Astrocyte of the spinal cord (primary cell): ENCODE data around the gene ACSM6.

Experiments used
- DNase-seq: peaks from one replicate; pipeline ENCODE4 v3.0.0; 2011; ENCODE audit warnings: low read depth, low spot score
- H3K4me3 ChIP-seq: 2 replicates; pipeline ENCODE4 v1.5.1; 2011; ENCODE audit warnings: low read depth, mild to moderate bottlenecking, low read length, moderate library complexity
- in situ Hi-C: cut with HindIII; loops from 2 replicates; pipeline ENCODE4 v1.10.0; 2017; ENCODE audit warnings: low sequenced_read_pairs
- TF ChIP-seq, protein P1 (sequence below): IDR thresholded peaks from 2 replicates; pipeline ENCODE4 v1.5.1; 2012; ENCODE audit warnings: low read depth, mild to moderate bottlenecking, low read length, inconsistent platforms

ACSM6 gene

DNA sequence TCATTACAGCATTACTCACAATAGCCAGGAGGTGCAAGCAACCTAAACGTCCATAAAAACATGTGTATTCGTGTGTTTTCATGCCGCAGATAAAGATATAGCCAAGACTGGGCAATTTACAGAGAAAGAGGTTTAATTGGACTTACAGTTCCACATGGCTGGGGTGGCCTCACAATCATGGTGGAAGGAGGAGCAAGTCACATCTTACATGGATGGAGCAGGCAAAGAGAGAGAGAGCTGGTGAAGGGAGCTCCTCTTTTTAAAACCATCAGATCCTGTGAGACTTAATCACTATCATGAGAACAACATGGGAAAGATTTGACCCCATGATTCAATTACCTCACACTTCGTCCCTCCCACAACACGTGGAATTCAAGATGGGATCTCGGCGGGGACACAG lies 63.8 kb downstream of the ACSM6 start:
- DNase-seq = no peak
- no peak overlapping the region for H3K4me3 ChIP-seq
- in situ Hi-C loops = no loop called here
- TF ChIP-seq, protein P1, sequence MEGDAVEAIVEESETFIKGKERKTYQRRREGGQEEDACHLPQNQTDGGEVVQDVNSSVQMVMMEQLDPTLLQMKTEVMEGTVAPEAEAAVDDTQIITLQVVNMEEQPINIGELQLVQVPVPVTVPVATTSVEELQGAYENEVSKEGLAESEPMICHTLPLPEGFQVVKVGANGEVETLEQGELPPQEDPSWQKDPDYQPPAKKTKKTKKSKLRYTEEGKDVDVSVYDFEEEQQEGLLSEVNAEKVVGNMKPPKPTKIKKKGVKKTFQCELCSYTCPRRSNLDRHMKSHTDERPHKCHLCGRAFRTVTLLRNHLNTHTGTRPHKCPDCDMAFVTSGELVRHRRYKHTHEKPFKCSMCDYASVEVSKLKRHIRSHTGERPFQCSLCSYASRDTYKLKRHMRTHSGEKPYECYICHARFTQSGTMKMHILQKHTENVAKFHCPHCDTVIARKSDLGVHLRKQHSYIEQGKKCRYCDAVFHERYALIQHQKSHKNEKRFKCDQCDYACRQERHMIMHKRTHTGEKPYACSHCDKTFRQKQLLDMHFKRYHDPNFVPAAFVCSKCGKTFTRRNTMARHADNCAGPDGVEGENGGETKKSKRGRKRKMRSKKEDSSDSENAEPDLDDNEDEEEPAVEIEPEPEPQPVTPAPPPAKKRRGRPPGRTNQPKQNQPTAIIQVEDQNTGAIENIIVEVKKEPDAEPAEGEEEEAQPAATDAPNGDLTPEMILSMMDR = no peak

DNA sequence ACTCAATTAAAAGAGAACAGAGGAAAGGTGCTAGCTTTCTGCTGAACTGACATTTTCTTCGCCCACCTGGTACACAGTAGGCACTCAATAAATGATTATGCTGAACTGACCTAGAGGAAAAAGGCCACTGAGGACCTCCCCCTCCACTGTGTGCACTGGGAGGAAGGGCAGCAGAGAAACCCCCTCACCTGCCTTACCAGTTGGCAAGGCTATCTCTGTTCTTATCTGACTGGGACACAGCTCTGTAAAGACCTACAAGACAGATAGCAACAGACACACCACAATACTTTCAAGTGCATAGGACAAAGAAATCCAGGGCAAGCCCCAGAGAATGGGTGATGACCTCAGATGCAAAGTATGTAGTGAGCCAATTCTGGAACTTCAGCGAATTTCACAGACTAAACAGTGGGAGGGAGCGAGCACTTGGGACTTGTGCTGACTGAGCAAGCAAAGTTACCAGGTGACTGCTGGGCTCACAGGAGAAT lies 66.4 kb downstream of the ACSM6 start:
- H3K4me3 ChIP-seq = no peak overlapping the region
- TF ChIP-seq, protein P1 = no peak
- in situ Hi-C loops = no loop called here
- peak; percentile 90 for DNase-seq

DNA sequence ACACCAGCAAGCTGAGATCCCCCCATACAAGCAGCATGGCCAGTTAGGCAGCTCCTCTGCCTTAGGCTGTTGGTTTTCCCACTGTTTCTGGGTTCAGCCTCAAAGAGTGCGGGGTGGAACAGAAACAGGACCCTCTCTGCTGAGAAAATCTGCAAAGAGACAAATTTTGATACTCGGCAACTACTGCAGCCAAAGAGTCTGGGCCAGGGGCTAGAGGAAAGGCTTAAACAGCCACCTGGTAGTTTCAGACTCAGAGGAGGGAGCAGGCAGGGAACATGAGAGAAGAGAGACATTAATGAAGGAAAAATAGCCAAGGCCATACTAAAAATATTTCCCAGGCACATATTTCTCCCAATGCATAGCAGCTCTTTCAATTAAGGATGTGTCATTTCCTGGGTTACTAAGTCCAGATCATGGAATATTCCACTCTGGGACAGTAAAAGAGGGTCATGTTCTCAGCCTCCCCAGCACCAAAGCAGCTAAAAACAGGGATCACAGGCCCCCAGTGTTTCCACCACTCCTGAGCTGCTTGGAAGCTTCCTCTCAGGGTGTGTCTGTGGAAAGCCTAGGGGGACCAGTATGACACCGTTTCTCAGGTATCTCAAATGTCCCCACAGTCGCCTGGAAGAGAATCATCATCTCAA lies 67.0 kb downstream of the ACSM6 start:
- DNase-seq = peak; percentile 50
- H3K4me3 ChIP-seq = no peak overlapping the region
- in situ Hi-C loops = no loop called here
- TF ChIP-seq, protein P1 = no peak

DNA sequence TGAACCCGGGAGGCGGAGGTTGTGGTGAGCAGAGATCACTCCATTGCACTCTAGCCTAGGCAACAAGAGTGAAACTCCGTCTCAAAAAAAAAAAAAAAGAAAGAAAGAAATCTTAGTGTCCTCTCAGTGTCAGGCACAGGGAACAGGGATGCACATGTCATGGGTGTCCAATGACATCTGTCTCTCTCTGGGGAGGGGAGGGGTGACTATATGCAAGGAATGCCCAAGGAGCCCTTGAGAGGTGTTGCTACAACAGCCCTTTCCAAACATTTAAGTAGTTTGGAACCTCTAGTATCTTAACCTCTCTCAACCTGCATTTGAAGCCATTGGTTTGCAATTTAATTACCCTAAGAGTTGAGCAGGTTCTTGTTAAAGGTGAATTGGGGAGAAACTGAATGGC lies 67.9 kb downstream of the ACSM6 start:
- no peak for DNase-seq
- TF ChIP-seq, protein P1 = no peak
- H3K4me3 ChIP-seq = no peak overlapping the region
- in situ Hi-C loops = no loop called here

DNA sequence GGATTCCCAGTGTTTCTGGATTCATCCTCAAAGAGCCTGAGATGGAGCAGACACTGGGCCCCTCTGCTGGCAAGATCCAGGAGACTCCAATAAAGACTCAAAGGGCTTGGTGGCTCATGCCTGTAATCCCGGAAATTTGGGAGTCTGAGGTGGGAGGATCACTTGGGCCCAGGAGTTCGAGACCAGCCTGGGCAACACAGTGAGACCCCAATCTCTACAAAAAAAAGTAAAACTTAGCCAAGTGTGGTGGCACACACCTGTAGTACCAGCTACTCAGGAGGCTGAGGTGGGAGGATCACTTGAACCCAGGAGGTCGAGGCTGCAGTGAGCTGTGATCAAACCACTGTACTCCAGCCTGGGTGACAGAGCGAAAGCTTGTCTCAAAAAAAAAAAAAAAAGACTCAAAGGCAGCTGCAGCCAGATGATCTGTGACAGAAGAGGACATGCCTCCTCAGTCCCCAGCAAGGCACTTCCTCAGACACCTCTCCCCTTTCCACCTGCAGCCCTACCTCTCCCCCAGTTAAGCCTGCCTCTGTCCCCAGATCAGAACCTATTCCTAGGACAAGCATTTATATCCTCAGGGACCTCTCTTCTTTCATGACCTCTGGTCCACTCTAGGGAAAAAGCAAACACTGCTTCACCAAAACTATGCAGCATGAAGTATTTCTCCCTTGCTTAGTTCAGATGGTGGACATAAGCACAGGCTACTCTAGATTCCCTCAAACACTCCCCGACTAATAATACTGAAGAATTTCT lies 68.9 kb downstream of the ACSM6 start:
- no peak for DNase-seq
- no peak overlapping the region for H3K4me3 ChIP-seq
- in situ Hi-C loops = no loop called here
- TF ChIP-seq, protein P1 = no peak

DNA sequence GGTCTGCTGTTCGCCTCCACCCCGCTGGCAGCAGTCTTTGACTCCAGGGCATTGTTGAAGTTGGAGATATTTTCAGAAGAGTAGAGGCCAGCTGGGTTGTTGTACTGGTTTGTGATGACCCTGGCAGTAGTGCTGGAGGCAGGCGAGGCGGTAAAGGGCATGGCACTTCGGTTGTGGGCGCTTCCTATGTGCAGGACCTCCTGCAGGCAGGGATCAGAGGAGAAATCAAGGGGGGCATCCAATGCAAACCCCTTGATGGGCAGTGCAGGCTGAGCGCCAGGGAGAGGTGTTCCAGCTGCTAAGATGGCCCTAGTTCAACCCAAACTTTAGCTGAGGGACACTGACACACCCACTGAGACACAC lies 69.8 kb downstream of the ACSM6 start:
- in situ Hi-C loops = no loop called here
- H3K4me3 ChIP-seq = no peak overlapping the region
- DNase-seq = no peak
- TF ChIP-seq, protein P1 = no peak
